Fibroblast of skin of scalp (primary cell): ENCODE data around the gene EPN3.

Experiments
- DNase-seq: peaks from one replicate; pipeline ENCODE4 v3.0.0-alpha.2; 2013

Gene EPN3

GRCh38 chr17:50511058-50511457 lies 21.5 kb upstream of the EPN3 start:
- DNase-seq = no peak

- no peak for DNase-seq
Measured at GRCh38 chr17:50513495-50513894, 19.0 kb upstream of the EPN3 start.

- DNase-seq = no peak
Measured at GRCh38 chr17:50514388-50514787, 18.1 kb upstream of the EPN3 start.

GRCh38 chr17:50514936-50515702 lies 17.4 kb upstream of the EPN3 start:
- peak; percentile 87 for DNase-seq

- DNase-seq = no peak
Measured at GRCh38 chr17:50517011-50517410, 15.5 kb upstream of the EPN3 start.

- DNase-seq = no peak
Measured at GRCh38 chr17:50517504-50518383, 14.8 kb upstream of the EPN3 start.

DNA sequence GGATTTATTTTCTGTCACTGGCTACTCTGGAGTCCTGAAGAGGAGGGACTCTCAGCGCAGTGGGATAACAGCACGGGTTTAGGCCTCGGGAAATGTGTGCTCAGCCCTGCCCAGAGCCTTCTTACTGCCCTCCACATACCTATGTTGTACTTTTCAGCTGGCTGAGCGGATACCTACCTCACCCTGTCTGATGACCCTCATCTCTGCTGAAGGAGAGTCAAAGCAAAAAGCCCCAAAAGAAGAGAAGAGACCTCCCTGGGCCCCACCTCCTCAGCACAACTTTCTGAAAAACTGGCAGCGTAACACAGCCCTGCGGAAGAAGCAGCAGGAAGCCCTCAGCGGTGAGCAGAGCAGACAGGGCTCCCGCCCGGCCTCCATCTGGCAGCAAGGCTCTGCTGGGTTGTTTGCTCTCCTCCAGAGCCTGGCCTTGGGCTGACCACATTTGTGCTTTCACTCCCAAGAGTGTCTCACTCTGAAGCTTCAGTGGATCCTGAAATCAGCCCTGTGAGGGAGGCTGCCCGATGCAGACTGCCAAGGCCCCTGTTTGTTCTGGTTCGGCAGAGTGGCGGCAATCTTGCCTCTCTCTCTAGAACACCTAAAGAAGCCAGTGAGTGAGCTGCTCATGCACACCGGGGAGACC lies 14.0 kb upstream of the EPN3 start:
- DNase-seq = no peak

DNA sequence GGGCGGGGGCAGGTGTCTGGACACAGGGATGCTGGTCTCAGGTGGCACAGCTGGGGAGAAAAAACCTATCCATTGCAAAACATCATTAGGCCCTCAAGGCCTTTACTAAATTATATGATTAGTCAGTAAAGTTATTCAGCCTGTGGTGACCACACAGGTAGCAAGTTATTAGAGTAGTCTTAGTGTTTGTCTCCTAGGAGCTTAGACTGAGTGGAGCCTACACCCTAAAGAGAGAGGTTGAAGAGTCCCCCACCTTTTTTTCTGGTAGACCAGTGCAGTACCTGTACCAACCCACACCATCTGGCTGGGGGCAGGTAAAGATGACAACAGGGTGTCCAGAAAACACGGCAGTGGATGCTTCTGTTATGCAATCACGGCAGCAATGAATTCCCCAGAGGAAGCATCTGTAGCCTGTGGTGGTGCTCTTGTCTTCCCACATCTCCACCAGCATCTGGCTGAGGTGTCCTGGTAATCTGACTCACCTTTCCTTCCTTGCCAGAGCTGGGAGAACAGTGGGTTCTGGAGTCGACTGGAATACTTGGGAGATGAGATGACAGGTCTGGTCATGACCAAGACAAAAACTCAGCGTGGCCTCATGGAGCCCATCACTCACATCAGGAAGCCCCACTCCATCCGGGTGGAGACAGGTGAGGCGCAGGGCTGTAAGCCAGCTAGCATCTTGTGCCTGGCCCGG lies 13.2 kb upstream of the EPN3 start:
- DNase-seq = no peak

DNA sequence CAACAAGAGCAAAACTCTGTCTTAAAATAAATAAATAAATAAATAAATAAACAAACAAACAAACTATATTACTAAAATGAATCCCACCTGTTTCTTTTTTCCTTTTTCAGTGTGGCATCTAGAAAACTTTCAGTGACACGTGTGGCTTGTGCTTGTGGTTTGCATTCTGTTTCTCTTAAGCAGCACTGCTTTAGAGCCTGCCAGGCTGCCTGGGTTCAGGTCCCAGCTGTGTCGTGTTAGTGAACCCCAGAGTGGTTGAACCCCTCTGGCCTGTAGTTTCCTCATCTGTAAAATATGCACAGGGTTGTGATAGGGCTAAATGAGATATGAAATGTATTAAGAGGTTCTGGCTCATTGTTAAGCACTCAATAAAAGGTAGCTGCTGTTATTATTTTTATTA lies 12.1 kb upstream of the EPN3 start:
- DNase-seq = no peak

DNA sequence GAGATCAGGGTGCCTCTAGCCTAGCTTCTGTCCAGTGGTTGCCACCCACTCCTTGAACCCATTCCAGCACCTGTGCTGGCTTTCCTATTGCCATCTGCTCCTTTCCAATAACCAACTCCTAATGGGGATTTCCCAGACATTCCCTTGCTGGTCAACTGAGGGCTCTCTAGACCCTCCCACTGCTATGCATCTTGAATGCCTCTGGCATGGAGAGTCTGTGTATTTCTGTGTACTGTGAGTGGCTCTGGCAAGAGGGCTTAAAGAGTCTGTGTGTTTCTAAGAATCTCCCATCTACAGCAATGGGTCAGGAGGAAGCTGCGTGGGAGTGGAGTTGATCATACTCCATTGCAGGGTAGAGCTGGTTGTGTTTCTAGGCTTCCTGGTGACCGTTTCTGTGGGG lies 11.0 kb upstream of the EPN3 start:
- DNase-seq = no peak

DNA sequence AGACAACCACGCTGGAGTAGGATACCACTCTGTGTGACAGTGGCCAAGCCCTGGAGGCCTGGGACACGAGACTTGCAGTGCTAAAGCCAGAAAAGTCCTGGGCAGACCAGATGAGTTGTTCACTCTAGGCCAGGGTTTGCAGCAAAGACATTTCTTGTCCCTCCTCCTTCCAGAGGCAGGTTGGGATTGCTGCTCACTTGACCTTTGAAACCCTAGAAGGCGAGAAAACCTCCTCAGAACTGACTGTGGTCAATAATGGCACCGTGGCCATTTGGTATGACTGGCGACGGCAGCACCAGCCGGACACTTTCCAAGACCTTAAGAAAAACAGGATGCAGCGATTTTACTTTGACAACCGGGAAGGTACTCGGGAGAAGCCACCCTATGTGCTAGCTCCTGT lies 9.8 kb upstream of the EPN3 start:
- DNase-seq = no peak

DNA sequence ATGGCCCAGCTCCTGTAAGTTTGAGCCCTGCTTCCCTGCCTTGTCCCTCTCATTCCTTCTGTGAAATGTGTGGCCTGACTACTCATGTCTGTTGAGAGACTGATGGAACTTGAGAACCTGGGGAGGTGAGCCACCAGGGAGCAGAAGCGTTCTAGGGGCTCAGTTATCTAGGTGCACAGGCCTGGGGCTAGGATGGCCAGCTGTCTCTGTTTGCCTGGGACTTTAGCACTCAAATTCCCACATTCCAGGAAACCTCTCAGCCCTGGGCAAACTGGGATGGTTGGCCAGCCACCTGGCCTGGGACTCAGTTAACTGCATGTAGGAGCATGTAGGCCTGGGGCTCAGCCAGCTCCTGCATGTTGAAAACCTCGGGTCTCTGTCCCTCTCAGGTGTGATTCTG lies 9.3 kb upstream of the EPN3 start:
- DNase-seq = no peak

GRCh38 chr17:50524838-50525237 lies 7.7 kb upstream of the EPN3 start:
- no peak for DNase-seq

GRCh38 chr17:50527155-50527762 lies 5.3 kb upstream of the EPN3 start:
- DNase-seq = no peak

GRCh38 chr17:50527949-50528474 lies 4.5 kb upstream of the EPN3 start:
- DNase-seq = no peak

DNA sequence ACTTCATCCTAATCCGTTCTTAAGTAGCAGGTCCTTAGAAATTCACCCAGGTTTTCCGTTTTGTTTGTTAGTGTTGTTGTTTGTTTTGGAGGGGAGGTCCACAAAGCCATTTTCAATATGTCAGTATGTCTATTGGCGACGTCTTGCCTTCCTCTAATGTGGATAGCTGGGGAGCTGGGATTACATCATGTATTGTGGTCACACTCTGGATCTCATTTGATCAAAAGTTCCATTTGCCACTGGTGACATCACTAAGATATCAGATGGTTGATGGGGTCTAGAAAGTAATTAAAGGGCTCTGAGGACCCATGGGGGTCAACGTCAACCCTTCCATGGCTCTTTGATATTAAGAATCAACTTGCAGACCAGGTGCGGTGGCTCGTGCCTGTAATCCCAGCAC lies 2.7 kb upstream of the EPN3 start:
- no peak for DNase-seq

DNA sequence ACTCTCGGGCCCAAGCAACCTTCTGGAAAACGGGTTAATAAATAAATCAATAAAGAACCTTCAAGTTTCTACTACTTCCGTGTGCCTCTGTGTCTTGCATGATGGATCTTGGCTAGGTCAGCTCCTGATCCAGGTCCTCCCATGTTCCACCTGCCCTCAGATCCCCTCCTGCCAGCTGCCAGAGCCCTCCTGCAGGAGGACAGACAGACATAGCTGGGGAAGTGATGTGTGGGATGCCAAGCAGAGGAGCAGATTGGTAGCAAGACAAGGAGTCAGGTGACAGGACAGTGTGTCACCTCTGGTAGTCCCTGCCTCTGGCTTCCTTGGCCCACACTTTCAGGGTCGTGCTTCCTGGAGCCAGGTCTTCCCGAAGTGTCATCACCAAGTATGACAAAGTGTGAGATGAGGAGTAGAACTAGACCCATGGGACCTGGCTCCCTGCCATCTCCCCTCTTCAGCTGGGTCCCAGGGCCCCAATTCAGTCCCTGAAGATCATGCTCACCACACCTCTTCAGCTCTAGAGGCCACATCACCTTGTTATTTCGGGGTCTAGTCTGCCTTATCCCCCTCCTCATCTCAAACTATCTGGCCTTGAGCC lies 1.0 kb upstream of the EPN3 start:
- no peak for DNase-seq

DNA sequence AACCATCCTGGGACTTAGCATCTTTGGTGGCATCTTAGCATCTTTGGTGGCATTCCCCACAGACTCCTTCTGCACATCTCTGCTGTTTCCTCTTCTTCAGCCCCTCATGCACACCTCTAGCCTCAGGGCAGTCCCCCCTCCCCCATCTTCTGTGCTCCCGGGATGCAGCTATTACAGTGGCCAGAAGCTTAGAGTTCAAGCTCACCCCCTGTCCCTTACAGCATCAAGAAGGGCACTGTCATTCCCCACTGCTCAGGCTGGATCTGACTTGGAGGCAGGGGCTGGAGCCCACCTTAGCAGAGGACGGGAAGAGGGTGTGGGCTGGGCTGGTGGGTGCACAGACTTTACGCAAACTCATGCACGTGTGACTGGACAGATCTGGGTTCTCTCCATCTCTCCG lies 650 bp downstream of the EPN3 start:
- no peak for DNase-seq

DNA sequence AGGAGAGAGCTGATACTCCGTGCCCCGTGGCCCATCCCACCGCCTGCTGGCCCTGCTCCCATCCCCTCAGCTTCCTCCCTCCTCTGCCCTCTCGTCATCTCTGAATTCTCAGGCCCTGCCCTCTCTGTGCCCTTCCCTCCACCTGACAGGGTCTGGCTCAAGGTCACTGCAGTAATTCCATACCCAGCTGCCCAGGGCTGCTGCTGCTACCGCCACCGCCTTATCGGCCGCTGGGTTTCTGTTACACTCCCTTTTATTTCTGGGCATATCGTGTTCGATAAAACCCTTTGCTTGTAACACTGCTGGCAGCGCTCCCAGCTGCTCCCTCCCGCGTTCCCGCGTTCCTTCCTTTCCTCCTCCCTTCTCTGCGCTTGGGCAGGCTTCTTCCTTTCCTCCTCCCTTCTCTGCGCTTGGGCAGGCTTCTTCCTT lies 1.2 kb downstream of the EPN3 start:
- DNase-seq = peak; percentile 51

DNA sequence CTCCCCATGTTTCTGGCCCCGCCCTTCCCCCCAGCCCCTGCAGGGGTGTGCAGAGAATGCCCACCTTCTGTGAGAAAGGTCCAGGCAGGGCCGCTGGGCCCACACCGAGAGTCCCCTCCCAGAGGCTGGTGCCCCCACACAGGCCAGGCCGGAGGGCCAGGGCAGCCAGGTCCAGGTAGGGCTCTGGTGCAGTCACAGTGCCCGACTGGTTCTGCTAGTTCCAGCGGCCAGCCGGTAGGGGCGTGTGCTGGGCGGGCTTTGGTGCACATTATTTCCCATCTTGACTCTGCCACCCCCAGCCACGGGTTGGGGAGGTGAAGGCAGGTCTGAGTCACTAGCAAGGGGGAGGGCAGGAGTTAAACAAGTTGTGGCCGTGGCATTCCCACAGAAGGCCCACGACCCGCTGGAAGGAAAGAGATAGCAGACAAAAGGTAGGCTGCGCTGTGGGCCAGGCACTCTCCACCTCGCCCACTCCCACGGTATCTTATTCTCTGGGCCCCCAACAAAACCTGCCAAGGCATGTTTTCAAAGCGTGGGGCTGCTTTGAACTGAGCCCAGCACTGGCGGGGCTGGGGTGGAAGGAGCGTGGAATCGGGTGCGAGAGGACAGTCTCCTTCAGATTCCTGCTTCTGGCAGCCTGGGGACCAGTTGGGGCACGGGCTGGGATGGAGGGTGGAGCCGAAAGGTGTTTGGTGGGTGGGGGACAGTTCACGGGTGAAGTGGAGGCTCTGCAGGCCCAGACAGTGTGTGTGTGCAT lies 1.9 kb downstream of the EPN3 start:
- peak; percentile 18 for DNase-seq

DNA sequence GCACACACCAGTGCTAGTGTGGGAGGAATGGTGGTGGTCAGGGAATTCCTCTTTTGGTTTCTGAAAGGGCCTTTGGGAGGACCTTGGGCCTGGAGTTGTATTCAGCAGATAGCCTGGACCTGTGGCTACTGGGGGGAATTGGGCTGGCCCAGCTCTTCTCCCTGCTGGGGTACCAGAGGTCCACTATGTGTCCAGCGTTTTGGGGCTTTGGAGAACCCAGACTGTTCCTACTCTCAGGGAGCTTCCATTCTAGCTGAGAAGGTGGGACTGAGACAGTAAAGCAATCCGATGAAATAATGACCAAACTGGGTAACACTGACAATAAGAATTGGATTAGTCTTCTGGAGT lies 2.4 kb downstream of the EPN3 start:
- DNase-seq = no peak
